Right ventricle myocardium inferior (tissue), 1 donor: ENCODE results near the gene TMEM235. TPM values are rescaled to one million over a fixed set of nuclear protein-coding genes. Genes with fewer than 3 reads are reported as not detected.
"Not testable (repeated sequence)": the region's sequence is repeated elsewhere in the genome, so short reads cannot be mapped to it uniquely, and the experiment has no call there.

Source experiments
- ATAC-seq: fragments of 200-7000 bp; cut with Tn5 transposase; one replicate; pipeline ENCODE4 v1.9.1; 2020; ENCODE audit warnings: mild to moderate bottlenecking, moderate library complexity
- DNase-seq: peaks from one replicate; pipeline ENCODE4 v3.0.0; 2021; ENCODE audit errors: missing footprints
- intact Hi-C: fragments of 100-400 bp; cut with DNase I; formaldehyde crosslinking; loops from one replicate; pipeline ENCODE4 v1.11.0; 2022
- total RNA-seq: library from RNA; stranded (reverse); fragmentation: NEBNext Ultra II Directional; extraction: Animal tissue kit (Norgen Biotek cat#: 25700); gene quantifications from one replicate; pipeline ENCODE4 v1.2.1, GENCODE V29; 2021
- donor health status: DM: no; HTN: yes; CAD: no; lungs with severe emphysema.

TMEM235 gene
- total RNA-seq, 1 donor from 2014 or later = not detected

DNA sequence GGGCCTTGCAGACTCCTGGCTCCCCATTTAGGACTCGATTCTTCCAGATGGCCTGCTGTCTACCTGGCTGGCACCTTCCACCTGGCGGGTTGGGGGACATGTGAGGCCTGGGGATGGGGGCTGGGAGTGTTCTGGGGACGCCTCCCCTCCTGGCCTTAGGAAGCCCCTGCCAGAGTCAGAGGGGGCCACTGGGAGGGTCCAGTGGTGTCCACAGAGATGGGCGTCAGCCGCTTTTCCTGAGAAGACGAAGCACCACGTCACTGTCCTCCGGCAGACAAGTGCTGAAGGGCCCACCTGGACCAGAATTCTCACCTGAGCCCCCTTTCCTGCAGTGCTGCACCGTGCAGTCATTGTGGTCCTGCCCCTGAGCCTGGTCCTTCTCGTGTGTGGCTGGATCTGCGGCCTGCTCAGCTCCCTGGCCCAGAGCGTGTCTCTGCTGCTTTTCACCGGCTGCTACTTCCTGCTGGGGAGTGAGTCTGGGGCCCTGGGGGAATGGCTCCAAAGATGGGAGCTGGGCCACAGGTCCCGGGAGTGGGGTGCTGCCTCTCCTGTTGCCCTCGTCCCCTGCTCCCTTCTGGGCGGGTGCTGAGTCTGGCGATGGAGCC, 2.9 kb downstream of the TMEM235 start:
- ATAC-seq = no peak
- DNase-seq = no peak
- intact Hi-C loops = no loop called here

DNA sequence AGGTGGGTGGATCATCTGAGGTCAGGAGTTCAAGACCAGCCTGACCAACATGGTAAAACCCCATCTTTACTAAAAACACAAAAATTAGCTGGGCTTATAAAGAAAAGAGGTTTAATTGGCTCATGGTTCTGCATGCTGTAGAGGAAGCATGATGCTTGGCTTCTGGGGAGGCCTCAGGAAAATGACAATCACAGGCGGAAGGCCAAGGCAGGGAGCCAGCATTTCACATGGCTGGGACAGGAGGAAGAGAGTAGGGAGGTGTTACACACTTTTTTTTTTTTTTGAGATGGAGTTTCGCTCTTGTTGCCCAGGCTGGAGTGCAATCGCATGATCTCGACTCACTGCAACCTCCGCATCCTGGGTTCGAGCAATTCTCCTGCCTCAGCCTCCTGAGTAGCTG, 3.6 kb downstream of the TMEM235 start:
- ATAC-seq, DNase-seq, intact Hi-C loops: not testable (repeated sequence)

- intact Hi-C loops = no loop called here
- DNase-seq (no peak), ATAC-seq (no peak)
These were observed 4.5 kb downstream of the TMEM235 start for GRCh38 chr17:78235885-78236284.

DNA sequence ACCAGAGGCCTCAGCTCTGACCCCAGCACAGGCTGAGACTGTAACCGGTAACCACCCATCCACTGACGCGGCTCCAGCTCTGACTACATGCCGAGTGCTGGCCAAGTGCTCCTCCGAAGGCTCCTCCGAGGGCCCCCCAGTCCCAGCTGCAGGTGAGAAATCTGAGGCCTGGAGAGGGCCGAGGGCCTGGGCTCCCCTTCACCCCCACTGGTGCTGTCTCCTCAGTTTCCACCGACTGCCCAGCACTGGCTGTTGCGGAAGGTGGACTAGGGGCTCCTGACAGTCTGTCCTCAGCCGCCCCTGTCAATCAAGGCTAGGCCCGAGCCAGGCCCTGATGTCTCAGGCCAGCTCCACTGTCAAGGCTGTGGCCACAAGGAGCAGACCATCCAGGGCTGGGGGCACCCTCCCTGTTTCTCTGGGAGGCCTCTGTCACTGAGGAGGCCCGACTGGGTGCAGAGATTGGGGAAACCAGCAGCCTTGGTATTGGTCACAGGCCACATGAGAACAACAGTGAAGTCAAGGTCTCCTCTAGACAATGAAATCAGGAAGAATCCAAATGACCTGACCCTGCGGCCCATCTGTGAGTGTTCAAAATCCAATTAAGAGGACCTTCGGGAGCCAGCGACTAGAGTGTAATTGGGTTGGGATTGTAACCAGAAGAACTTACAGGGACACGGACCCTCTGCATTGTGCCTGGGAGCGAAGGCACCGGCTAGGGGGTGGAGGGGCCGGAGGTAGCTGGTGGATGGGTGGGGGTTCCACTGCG, 5.1 kb downstream of the TMEM235 start:
- no peak for DNase-seq
- no peak for ATAC-seq
- intact Hi-C loops = no loop called here

GRCh38 chr17:78237401-78238012, 6.1 kb downstream of the TMEM235 start:
- DNase-seq (peak; percentile 17), ATAC-seq (no peak)
- intact Hi-C loops = no loop called here

- intact Hi-C loops = no loop called here
- ATAC-seq (no peak), DNase-seq (no peak)
These were observed 7.5 kb downstream of the TMEM235 start for GRCh38 chr17:78238823-78239488.

GRCh38 chr17:78239489-78239931, 8.1 kb downstream of the TMEM235 start:
- intact Hi-C loops = no loop called here
- DNase-seq = no peak
- ATAC-seq = no peak

- ATAC-seq = no peak
- intact Hi-C loops = no loop called here
- no peak for DNase-seq
These were observed 8.7 kb downstream of the TMEM235 start for GRCh38 chr17:78240012-78240655.

DNA sequence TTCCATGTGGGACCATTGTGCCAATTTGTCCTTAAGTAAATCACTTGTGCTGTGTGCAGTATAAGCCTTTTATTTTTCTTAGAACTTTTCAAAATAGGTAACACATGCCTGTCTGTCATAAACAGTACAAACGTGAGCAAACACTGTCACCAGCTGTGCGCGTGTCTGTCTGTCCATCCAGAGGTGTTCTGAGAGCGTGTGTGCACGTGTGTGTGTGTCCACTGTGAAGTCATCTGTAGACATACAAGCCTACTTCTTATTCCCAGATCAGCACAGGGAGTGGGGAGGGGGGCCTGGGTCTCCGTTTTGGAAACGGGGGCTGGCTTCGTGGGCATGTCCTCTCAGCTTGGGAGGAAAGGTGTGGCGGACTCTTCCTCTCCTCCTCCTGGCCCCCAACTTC, 9.4 kb downstream of the TMEM235 start:
- intact Hi-C loops = no loop called here
- DNase-seq (no peak), ATAC-seq (no peak)

DNA sequence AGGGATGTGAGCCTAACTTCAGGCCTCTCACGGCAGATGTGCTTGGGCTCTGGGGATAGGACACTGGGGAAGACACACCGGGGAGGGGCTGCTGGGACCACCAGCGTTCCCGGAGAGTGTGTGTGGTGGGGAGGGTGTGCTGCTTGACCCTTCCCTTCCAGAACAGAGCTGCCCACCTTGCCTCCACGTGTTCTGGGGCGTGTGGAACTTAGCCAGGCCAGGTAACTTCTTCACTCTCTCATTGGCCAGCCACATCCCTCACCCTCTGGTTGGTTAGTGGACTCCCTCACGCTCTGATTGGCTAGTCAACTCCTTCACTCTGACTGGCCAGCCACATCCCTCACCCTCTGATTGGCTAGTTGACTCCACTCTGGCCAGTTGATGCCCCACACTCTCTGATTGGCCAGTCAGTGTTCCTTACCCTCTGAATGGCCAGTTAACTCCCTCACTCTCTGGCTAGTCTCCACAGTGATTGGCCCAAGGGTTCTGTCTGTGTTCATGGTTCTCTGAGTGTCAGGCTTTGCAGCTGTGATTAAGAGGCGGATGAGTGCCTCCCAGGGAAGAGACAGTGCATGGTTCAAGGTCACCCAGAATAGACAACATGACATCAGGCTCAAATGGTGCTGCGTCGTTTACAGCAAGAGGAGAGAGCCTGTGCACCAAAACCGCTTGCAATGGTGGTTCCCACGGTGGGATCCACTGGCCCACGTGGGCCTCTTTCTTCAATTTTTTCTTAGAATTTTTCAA, 10.0 kb downstream of the TMEM235 start:
- DNase-seq (no peak), ATAC-seq (no peak)
- intact Hi-C loops = no loop called here

DNA sequence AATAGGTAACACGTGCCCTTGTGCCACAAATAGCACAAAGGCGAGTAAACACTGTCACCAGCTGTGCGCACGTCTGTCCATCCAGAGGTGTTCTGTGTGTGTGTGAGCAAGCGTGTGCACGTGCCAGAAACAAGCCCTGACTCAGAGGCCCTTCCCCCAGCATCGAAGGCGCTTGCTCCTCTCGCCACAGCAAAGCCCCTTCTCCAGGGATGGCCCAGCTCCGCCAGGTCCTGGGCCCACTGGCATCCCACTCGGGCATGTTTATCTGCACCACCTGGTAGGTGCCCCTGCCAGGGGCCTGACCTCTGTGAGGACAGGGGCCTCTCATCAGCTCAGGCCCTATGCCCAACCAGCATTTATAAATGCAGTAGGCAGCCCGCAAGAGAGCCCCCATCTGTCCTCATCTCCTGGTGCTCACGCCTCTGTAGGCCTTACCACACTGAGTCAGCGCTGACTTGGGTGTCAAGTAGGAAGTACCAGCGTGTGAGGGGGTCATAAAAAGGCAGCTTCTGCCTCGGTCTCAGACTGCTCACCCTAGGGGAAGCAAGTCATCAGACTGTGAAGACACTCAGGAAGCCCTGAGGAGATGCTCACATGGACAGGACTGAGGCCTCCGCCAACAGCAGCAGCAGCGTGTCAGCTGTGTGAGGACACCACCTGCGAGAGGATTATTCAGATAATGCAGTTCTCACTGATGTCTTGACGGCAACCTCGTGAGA, 10.8 kb downstream of the TMEM235 start:
- intact Hi-C loops = no loop called here
- ATAC-seq = no peak
- DNase-seq = no peak

DNA sequence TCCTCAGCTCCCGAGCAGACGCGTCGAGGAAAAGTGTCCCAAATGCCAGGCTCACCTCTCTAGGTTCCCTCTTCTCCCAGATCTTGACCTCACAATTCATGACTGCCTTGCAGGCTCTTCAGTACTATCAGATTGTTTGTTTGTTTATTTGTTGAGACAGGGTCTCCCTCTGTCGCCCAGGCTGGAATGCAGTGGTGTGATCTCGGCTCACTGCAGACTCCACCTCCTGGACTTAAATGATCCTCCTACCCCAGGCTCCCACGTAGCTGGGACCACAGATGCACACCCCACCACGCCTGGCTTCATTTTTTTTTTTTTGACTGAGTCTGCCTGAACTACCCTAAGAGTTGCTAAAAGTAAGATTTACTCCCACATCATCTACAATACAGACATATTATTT, 15.9 kb downstream of the TMEM235 start:
- ATAC-seq (no peak), DNase-seq (no peak)
- intact Hi-C loops = no loop called here

- no peak for ATAC-seq
These were observed 16.9 kb downstream of the TMEM235 start for GRCh38 chr17:78248051-78248914.

DNA sequence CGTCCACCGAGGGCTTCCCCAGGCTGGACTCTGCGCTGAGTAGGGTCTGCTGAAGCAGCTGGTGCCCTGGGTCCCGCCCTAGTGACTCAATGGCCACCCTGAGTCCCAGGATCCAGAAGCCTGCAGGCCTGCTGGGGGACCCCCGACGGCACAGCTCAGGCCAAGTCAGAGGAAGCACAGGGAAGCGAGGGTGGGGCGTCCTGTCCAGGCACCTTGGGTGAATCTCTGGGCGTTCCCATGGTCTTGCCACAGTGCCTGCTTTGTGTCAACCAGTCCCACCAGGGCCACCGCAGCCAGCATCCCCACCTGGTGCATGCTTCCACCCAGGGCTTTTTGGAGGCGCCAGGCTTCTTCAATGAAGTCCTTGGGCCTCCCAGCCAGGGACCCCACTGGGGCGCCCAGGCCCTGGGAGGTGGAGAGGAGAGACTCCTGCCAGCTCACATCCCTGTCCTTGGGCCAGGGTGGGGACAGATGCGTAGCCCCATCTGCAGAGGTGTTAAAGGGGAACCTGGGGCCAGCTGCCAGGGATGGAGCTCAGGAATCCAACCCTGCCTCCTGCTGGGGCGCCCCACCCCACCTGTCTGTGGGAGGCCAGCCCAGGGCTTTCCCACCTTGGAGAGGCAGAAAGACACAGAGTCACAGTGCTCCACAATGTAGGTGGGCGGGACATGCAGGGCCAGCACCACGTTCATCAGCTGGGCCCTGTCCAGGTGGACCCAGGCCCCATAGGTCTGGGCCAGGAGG, 17.8 kb downstream of the TMEM235 start:
- ATAC-seq = no peak
- intact Hi-C loops = no loop called here
- no peak for DNase-seq

More at GRCh38 chr17:78248051-78248914, 16.9 kb downstream of the TMEM235 start:
- intact Hi-C loops = no loop called here
- no peak for DNase-seq

DNA sequence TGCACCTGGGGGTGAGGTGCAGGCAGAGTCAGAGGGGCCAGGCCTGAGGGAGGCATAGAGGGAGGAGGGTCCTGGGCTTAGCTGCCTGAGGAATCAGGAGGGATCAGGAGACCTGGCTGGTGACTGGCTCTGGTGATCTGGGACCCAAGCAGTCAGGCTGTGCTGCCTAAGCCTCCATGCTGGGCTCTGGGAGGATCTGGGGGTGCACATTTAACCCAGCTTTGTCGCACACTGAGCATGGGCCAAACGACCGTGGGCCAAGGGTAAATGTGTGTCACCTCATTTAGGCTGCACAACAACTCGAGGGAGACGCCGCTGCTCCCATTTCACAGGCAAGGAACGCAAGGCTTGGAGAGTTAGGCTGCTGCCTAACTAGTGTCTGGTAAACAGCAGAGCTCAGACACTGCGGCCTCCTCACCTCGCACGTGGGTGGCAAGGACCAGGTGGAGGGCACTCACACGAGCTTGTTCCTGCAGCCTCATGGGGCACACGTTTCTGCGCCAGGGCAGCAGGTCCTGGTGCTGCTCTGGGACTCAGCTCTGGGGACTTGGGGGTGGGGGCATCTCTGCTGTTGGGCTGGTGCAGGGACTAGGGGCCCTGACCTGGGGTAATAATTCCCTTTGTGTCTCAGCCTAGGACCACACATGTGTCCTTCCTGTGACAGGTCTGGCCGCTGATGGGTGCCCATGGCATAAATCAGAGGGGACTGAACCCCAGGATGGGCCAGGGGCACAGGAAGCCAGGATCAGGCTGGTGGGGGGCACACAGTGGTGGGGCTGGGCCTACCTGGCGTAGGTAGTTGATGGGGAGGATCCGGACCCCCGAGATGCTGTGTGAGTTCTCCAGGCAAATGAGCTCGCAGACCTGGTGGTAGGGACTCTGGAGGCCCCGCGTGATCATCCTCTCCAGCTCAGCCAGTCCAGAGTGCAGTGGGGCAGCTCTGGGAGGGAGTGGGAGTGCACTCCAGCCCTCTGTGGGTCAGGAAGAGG, 18.7 kb downstream of the TMEM235 start:
- ATAC-seq (no peak), DNase-seq (peak; percentile 23)
- intact Hi-C loops = loop anchor here (2.0 kb wide), 2 partner anchors 137 to 173 kb away; no protein-coding TSS in a partner anchor
